ENCODE results near the gene BCR. TPM values are rescaled to one million over a fixed set of nuclear protein-coding genes. Genes with fewer than 3 reads are reported as not detected.

The BCR gene
- total and polyA plus RNA-seq, 2 of the 13 experiments (the other 11 are each of a cell fraction or from before 2014, with no cell fraction given) = 19.9 to 33.6 TPM

- TF ChIP-seq ZNF142 (CRISPR knock-in tag; IDR thresholded peaks at IDR 0.05) (no peak), ZNF816 (CRISPR knock-in tag; IDR thresholded peaks at IDR 0.05; ENCODE audit: borderline replicate concordance) (no peak), REPIN1 (CRISPR knock-in tag; IDR thresholded peaks at IDR 0.05; ENCODE audit: borderline replicate concordance, low read depth) (no peak), ZNF260 (CRISPR knock-in tag; IDR thresholded peaks at IDR 0.05; ENCODE audit: borderline replicate concordance, low read depth) (no peak), ELF1 (CRISPR knock-in tag; IDR thresholded peaks at IDR 0.05) (no peak)
These were observed 62.8 kb downstream of the BCR start (continued) for GRCh38 chr22:23243006-23243573.
